NCI-H1092 (cell line): ENCODE measurements around the gene VCAN.
A peak's percentile ranks its signal among the peaks of the same experiment; 100 is the strongest.

Experiments
- DNase-seq: peaks from one replicate; lab custom pipeline; 2025; lab: John Stamatoyannopoulos, UW

VCAN gene

DNA sequence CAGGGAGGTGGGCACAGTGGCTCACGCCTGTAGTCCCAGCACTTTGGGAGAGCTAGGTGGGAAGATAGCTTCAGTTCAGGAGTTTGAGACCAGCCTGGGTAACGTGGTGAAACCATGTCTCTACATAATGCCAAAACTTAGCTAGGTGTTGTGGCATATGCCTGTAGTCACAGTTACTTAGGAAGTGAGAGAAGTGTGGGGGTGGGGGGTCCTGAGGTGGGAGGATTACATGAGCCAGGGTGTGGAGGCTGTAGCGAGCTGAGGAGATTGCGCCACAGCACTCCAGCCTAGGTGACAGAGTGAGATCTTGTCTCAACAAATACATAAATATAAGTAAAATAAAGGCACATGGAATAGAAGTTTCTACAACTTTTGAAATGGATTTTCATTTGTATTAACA, 23.1 kb downstream of the VCAN start:
- DNase-seq, result no peak

DNA sequence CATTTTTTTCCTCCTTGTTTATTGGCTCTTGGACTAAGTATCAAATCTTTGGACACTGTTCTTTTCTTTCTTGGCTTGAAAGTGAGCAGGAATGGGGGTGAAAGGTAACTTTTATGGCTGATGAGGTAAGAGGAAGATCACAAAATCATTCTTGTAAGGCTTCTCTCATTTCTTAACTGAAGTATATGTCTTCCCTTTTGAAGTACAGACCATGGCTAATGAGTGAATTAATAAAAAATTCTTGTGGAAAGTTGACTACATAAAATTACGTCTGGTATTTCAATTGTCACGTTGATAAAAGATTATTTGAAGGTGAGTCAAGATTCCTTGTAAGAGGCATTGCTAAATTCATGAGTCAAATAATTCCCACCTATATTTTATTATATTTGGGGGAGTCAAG, 25.1 kb downstream of the VCAN start:
- no peak for DNase-seq

DNA sequence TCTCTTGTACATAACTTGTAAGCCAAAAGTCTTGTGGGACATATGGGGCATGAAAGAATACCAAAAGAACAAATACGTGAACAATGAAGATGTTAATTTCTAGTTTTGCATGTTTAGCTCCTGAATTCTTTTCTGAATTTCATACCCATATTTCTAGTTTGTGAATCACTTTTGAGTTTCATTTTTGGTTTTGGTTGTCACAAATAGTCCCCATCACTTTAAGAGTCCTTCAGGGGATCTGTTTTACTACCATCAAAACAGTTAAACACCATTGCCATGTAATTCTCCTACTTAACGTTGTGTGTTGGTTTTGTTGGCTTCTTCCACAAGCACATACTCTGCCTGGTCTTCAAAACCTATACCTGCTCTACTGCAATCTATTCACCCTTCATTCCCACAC, 27.0 kb downstream of the VCAN start:
- DNase-seq, result no peak

- no peak for DNase-seq
Measured at GRCh38 chr5:83503662-83504061, 32.1 kb downstream of the VCAN start.

DNA sequence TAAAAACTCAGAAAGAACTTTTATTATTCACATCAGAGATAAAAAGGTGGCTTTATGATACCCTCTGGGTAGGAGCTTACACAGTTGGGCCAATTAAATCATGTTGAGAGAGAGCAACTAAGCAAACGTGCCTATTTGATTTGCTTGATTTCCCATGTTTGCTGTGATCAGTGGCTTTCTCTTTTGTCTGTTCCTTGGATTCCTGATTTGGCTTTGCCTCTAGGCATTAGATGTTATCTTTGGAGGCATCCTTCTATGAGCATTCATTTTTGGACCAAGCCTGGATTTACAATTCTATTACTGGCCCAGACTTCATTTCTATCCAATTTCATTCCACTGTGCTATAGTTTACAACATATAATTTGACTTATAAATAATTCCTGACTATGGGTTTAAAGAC, 35.9 kb downstream of the VCAN start:
- no peak for DNase-seq

DNA sequence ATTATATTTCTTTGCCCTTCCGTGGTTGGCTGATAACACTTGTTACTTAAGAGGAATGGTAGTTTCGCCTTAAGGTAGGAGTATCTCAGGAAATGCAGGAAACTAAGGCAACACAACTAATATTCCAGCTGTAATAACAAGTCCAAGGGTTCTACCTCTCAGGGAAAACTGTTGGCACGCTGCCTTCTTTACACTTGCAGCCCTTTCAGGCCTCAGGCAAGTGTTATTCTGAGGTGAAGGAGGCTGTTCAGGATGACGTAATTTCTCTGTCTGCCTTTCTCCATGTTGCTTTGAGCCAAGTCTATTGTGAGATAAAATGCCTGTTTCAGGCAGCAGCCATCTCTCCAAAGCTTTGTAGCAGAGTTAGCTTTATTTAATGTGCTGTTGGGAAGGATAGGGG, 38.0 kb downstream of the VCAN start:
- DNase-seq, result peak; percentile 25

GRCh38 chr5:83510260-83510659, 38.7 kb downstream of the VCAN start:
- DNase-seq, result no peak

- no peak for DNase-seq
Measured at GRCh38 chr5:83512061-83512745, 40.7 kb downstream of the VCAN start.

DNA sequence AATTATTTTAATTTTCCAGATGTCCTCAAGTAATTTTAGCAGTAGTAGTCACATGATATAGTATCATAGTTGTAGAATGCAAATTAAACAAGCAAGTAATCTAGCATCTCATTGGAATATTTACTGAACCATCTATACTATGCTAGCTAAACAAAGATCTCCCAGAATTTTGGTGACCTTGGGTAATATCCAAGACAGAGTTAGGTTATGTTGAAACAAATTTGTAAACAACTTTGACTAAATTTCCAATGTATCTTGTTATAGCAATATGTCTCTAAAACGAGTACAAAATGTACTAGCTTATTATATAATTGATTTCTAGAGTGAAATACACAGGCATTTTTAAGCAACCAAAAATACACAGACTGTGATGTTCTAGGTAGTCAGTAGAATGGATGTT, 41.5 kb downstream of the VCAN start:
- no peak for DNase-seq

- DNase-seq, result no peak
Measured at GRCh38 chr5:83513491-83513890, 41.9 kb downstream of the VCAN start.

- no peak for DNase-seq
Measured at GRCh38 chr5:83516377-83516776, 44.8 kb downstream of the VCAN start.

DNA sequence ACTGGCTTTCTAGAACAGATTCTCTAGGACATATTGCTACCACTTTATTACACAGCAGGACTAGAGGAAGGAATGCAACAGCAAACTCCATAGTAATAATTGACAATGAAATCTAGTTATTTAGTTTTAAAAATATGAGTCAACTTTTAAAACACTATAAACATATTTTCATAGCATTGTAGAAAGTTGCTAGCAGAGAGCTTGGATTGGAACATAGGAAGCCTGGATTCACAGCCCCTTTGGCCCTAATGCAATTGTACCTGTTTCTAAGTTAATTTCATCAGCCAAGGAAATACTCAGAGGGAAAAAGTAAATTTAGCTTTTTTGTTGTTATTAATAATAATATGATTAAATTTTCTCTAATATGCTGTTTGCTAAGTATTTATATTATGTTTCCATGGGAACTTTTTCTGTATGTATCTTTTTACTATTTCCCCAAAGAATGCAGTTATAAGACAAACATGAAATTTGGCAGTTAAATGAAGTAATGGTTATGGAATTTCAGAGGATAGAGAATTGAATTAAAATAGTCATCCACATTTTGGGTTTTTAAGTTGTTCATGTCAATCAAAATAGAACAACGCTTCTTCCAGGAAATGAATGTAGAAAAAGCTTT, 45.6 kb downstream of the VCAN start:
- no peak for DNase-seq

DNA sequence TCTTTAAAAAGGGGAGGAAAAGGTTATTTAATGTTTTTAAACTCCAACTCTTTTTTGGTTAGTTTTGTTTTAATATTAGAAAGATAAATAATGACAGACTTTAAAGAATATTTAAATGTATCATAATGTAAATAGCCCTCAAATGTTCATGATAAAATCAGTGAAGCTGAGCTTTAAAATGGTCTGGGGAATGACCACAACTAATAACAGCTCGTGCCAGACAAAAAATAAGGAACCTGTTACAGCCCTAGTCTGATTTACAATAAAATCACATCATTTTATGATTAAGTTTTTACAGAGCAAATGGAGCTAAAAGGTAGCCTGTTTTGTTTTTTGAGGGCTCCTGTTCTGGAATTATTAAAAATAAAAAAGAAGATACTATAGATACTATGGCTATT, 46.1 kb downstream of the VCAN start:
- DNase-seq, result no peak

DNA sequence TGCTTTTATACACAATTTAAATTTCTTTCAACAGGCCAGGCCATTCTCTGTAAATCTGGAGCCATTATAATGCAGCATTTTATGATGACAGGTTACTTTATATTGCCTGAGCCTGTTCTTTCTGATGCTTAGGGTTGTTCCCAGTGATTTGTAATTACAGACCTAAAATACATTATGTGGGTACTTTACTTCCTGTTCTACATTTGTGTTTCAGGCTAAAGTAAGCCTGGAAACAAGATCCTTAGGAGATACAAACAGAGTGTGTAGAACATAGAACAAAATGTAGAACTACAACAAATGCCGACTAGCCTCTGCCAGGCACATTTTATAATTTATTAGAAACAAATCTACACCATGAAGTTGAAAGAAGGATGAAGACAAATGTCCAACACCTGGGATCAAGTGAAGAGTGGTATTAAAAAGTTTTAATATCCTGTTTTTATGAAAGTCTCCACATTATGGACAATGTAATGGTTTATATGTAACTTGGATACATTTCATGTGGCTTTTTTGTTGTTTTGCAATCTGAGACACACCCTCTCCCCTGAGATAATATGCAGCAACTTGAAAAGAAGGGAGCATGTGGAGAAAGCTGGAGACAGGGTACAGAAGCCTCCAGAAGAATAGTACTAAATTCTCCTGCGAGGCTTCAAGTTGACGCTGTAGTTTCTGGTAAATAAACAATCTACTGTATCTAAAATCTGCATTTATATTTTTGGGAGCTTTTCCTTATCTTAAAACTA, 46.9 kb downstream of the VCAN start:
- DNase-seq, result no peak

- no peak for DNase-seq
Measured at GRCh38 chr5:83522446-83522845, 50.9 kb downstream of the VCAN start.

DNA sequence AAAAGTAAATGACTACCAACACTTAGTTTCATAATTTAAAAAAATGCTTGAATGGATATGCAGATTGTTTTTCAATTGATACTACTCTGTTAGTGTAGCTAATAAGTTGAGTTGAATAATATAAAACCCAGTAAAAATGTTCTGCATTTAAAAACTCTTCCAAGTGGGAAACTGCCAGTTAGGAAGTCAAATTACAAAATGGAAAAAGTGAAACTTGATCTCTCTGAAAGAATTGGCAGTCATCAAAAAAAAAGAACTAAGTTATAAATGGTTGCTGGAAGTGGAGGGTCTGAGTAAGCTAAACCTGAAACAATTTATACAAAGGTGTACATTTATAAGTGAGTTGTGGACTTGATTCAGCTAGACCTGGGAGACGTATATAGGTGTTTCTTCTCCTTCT, 52.4 kb downstream of the VCAN start:
- no peak for DNase-seq

DNA sequence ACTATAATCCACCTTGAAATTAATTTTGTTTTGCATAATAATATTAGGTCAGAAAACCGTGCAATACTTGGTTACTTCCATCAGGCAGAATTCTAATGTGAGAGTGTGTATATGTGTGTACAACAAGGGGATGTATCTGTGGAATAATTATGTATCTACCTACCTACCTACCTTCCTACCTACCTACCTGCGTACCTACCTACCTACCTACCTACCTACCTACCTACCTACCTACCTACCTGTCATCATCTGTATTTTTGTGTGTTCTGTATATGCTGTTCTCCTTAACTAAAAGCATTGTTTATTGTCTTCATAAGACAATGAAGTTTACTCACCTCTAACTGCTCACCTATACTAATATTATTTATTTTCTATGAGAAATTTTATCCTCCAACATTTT, 52.8 kb downstream of the VCAN start:
- no peak for DNase-seq

GRCh38 chr5:83524991-83525390, 53.4 kb downstream of the VCAN start:
- no peak for DNase-seq

DNA sequence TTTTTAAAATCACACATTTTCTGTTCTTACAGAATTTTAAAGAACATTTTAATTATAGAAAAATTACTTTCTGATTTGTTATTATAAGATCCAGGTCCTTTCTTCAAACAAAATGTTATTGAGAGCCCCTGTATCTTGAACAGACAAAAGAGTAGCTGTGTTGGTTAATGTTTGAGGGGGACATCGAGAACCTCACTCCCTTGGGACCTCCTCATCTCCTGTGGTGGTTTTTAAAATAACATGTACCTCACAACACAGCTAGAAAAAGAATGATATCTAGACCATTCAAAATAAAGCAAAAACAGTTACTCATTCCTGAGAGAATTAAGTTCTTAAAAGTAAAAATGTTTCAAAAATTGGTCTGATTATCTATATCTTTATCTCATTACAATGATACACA, 54.7 kb downstream of the VCAN start:
- DNase-seq, result no peak

DNA sequence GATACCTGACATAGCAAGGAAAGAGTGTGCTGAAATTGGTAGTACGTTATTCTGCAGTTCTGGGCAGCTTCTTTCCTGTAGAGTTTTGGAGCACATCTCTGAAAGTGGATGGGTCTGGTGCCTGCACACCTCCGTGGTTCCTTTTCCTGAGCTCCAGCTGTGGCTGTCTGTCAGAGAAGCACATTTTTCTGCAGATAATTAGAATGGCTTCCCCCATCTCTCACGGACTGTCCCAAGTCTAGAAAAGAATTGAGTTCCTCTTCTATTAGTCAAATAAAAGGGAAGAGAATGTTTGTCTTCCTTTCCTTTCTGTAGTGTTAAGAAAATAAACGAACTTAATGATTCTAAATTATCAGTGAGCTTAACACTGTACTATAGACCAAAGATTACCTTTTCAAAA, 55.7 kb downstream of the VCAN start:
- DNase-seq, result no peak

DNA sequence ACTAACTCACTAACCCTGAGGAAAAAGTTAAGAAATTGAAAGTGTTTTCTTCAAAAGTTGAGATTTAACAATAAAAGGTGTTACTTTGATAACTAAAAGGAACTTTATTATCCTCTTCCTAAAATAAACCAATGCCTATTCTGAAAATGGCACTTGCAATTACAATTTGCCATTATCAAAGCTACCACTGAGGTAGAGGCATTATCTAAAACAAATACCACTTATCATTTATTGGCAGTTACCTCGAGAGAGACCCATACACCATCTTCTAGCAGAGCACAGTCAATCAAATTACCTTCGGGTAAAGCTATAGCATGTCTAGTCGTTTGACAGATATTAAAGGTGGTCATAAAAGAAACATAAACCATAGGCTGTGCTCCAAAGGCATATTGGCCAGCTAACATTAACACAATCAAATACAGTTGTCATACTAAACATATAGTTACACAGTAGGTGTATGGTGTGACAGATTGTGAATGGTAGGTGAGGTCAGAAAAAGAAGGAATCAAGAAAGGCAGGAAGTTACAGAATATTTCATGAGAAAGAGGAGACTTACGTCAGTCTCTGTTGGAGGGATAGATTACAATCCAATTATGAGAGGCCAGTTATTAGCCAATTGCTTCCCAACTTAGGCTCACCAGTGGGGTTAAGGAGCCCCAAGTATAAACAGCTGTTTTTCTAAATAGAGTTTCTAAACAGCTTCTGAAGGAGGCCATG, 56.3 kb downstream of the VCAN start:
- DNase-seq, result no peak

DNA sequence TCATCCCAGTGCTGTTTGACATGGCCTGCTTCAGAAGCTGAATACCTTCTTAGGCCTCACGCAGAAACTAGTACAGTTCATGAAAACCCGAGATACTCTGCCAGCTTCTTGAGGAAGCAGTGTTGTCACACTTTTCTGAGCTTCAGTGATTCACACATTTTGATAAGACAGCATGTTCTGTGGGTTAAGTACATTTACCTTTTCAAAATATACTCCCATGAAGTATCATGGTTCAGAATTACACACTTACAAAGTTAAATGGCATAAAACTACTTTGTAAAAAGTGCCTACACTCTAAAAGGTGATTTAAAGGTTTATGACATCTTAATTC, 56.9 kb downstream of the VCAN start:
- DNase-seq, result no peak

GRCh38 chr5:83530193-83530592, 58.6 kb downstream of the VCAN start:
- DNase-seq, result no peak
